ENCODE measurements around the gene JMJD4.

The JMJD4 gene

DNA sequence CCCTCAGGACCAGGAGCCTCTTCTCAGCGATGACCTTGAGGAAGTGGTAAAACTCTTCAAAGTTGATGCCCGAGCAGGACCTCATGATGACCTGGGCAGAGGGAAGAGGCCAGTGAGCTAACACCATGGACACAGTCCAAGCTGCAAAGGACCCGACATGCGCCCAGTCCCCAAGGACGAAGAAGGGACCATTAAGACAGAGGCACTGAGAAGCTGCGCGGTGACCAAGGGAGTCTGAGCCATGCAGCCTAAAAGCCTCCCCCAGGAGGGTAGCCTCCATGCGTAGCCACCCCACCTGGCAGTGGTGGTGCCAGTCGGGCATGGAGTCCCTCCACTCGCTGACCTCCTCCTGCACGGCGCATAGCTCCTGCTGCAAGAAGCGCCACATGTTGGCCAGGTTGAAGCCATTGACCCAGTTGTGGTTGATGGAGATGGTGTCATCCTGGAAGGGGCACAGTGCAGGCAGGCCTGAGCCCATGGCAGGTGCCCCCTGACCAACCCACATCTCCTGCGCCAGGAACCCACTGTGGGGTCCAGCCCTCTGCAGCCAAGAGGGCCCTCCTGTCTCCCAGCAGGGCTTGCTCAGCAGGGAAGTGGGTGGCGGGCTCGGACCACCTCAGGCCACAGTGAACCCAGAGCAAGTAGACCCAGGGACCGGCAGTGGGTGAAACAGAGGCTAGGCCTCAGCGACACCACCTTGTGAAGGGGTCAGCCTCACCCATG lies 2.4 kb downstream of the JMJD4 start:
- FAIRE-seq, result no peak
- no peak for DNase-seq (ENCODE audit: insufficient read length, low spot score)

DNA sequence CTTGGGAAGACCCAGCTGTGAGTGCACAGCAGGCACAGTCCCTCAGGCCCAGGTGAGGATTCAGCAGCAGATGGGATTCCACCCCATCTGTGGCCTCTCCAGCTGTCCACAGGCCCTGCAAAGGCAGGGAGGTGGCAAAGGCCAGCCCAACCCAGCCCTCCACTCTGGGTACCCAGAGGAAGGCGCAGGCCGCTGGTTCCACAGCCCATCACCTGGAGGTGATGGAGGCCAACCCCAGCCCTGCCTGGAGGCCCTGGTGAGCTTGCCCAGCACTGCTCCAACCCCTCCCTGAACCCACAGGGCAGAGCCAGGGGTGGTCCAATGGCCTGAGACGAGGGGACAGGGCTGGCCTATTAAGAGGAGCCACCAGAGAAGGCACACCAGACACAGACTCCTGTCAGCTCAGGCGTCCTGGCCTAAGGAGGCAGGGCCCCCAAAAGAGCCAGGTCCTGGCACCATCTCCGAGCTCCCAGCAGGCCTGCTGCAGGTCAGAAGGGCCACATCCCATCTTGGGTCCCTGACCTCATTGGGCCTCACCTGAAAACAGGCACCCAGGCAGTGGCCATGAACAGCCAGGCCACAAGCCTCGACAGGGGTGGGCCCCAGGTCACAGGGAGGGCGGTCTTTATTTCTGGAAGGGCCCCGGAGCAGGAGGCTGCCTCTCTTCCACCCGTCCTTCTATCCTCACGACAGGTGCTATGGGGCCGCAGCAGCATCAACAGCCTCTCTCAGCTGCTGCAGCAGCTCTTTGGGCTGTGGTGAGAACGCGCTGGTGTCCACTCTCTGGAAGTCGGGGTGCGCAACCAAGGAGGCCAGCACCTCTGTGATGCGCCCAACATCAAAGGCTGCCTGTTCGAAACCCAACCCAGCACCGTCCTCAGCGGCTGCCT lies 3.2 kb downstream of the JMJD4 start:
- TF ChIP-seq, protein P1, sequence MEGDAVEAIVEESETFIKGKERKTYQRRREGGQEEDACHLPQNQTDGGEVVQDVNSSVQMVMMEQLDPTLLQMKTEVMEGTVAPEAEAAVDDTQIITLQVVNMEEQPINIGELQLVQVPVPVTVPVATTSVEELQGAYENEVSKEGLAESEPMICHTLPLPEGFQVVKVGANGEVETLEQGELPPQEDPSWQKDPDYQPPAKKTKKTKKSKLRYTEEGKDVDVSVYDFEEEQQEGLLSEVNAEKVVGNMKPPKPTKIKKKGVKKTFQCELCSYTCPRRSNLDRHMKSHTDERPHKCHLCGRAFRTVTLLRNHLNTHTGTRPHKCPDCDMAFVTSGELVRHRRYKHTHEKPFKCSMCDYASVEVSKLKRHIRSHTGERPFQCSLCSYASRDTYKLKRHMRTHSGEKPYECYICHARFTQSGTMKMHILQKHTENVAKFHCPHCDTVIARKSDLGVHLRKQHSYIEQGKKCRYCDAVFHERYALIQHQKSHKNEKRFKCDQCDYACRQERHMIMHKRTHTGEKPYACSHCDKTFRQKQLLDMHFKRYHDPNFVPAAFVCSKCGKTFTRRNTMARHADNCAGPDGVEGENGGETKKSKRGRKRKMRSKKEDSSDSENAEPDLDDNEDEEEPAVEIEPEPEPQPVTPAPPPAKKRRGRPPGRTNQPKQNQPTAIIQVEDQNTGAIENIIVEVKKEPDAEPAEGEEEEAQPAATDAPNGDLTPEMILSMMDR (IDR thresholded peaks at IDR 0.05; ENCODE audit: insufficient read depth, missing control alignments), result no peak
- DNase-seq (ENCODE audit: insufficient read length, low spot score) (no peak), FAIRE-seq (no peak)

More for the DNA sequence above, 2.4 kb downstream of the JMJD4 start:
- TF ChIP-seq, protein P1 (IDR thresholded peaks at IDR 0.05; ENCODE audit: insufficient read depth, missing control alignments), result no peak

DNA sequence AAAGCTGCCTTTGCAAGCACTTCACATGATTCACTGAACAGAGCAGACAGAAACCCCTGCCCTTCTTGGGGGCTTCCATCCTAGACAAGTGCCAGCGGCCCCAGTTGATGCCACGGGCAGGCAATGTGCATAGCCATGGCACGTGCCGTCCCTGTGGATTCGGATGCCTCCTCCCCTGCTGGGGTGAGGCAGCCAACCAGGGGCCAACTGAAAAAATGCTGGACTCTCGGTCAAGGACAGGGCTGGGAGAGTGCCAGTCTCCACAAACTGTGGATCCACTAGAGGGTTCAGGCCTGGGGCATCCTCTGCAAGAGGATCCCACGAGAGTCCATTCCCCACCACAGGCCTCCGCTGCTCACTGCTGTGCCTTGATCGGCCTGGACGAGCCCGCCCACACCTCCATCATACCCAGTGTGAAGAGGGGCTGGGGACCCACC lies 3.8 kb downstream of the JMJD4 start:
- DNase-seq (ENCODE audit: insufficient read length, low spot score) (no peak), FAIRE-seq (no peak)
- TF ChIP-seq, protein P1 (IDR thresholded peaks at IDR 0.05; ENCODE audit: insufficient read depth, missing control alignments), result no peak

DNA sequence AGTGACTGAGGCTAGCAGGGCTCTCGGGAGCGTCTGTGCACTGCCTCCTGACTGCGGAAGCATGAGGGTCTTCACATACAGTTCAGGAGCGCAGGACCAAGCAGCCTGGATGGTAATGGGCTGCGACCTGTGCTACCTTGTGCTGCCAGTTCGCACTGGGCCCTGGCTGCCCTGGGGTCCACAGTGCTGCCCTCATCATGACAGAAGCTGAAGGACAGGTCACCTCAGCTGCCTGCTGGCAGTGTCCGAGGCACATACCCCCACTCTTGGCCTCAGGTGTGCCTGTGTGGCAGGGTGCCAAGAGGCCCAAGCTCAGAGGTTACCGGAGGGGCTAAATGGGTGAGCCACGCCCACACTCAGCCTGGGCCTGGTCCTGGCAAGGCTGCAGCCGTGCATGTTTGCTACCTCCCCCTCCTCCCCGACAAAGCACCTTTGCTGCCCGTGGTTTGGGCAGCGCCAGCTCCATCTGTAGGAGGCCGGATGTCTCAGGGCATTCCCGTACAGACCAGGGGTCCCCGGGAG lies 4.4 kb downstream of the JMJD4 start:
- TF ChIP-seq, protein P1 (IDR thresholded peaks at IDR 0.05; ENCODE audit: insufficient read depth, missing control alignments), result no peak
- no peak for DNase-seq (ENCODE audit: insufficient read length, low spot score)
- no peak for FAIRE-seq

DNA sequence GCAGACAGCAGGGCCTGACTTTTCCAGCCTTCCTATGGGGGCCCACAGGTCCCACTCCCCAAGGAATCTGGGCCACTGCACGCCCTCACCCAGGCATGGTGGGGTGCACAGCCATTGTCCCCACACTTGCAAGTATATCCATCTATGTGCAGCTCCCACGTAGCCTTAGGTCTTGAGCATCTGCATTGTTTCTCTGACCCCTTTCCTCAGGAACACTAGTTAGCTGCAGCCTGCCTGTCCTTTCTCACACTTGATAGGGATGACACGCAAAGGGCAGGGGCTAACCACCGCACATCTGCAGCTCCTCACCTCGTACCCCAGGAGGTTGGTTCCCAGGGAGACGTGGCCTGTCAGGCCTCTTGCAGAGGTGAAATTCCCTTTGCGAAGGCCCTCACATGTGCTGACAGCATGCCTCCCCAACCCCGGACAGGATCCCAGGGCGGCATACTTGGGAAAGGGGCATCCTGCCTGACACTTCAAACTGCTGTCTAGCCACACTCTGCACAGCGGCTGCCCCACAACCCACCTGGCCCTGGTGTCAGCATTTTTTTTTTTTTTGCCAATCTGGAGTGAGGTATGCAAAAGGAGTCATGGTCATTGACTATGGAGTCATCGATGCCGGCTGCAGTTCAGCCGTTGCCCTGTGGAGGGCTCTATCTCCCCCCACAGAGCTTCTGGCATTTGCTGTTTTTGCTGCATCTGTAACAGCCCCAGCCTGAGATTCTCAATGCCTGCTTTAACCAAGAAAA lies 5.0 kb downstream of the JMJD4 start:
- FAIRE-seq, result no peak
- TF ChIP-seq, protein P1 (IDR thresholded peaks at IDR 0.05; ENCODE audit: insufficient read depth, missing control alignments), result peak; percentile 58
- DNase-seq (ENCODE audit: insufficient read length, low spot score), result peak; percentile 84

DNA sequence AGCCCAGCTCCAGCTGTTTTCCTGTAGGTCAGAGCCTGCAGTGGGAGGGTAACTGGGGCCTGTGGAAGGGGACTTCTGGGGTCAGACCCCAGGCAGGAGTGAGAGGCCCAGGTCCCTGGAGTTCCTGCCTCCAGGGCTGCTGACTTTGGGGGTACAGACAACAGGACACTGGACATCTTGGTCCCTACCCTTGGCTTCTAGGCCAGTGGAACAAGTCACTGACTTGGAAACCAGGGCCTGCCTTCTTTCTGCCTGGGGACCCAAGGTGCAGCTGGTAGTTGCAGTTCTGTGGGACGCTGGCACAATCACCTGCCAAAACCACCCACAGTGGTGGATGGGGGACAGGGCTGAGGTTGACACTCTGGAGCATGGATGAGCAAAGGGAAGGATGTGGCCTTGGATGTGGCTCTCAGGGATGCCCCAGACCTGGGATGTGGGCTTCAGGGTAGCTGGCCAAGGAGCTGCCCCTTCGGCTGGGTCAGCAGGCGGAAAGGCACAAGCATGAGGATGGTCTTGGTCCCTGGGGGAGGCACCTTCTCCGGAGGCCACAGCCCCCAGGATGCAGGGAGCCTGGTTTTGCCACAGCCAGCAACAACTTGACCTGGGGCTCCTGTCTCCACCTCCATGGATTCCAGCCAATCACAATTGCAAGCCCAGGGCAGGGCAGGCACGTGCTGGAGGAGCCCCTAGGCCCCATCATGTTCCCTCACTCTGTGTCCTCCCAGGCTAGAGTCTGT lies 5.8 kb downstream of the JMJD4 start:
- FAIRE-seq (no peak), DNase-seq (ENCODE audit: insufficient read length, low spot score) (no peak)
- TF ChIP-seq, protein P1 (IDR thresholded peaks at IDR 0.05; ENCODE audit: insufficient read depth, missing control alignments), result no peak

Measured in D721Med (cell line).